IPS-11a (cell line): ENCODE measurements around the gene DIABLO.

Experiments
- H3K4me3 ChIP-seq: one replicate; pipeline ENCODE4 v1.5.1; 2013; ENCODE audit warnings: low read depth, low read length, control low read depth

DIABLO gene

DNA sequence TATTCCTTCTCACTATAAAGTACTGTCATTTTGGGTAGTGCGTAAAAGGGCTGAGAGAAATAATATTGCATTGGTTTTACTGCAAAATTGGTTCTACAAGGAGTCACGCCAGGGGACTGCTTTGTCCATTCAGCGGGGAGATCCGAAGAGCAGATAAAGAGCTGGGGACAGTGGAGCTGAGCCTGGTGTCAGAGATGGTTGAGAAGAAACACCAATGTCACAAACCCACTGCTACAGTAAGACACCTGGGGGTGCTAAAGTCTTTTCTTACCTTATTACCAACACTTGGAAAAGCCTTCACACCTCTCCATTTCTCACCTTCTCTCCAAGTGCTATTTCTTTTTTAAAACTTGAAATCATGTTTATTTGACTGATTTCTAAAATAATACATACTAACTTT lies 66.0 kb downstream of the DIABLO start:
- H3K4me3 ChIP-seq = no peak overlapping the region

DNA sequence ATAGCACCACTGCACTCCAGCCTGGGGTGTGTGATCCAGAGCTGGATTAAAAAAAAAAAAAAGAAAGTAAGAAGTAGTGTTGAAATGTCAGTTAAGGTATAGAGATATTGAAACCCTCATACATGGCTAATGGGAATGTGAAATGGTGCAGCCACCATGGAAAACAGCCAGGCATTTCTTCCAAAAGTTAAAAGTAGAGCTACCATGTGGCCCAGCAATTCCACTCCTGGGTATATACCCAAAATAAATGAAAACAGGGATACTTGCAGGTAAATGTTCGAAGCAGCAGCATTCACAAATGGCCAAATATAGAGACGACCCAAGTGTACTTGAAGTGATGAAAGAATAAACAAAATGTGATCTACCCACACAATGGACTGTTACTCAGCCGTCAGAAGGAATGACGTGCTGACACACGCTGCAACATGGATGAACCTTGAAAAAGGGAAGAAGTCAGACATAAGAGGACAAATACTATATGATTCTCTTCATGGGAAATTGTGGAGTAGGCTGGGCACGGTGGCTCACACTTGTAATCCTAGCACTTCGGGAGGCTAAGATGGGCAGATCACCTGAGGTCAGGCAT lies 67.1 kb downstream of the DIABLO start:
- no peak overlapping the region for H3K4me3 ChIP-seq
